RPMI7951 (cell line): ENCODE results near the gene PPP1R26. TPM values are rescaled to one million over a fixed set of nuclear protein-coding genes. Genes with fewer than 3 reads are reported as not detected.
"Not testable (repeated sequence)": the region's sequence is repeated elsewhere in the genome, so short reads cannot be mapped to it uniquely, and the experiment has no call there.

Experiments
- DNase-seq: peaks from one replicate; pipeline ENCODE4 v3.0.0-alpha.2; 2012; ENCODE audit warnings: low read depth
- total RNA-seq: library from RNA; depleted of rRNA; stranded (reverse); fragments of >200 nt; shearing (Covaris generic); gene quantifications from 2 replicates; pipeline ENCODE4 v1.2.3, GENCODE V29; 2014; rRNA removed

The PPP1R26 gene
- 0.24 and 0.68 TPM in 2 replicates for total RNA-seq

GRCh38 chr9:135479469-135480052, at the start of gene PPP1R26:
TSS of gene PPP1R26 (plus strand) at chr9:135479782. CDS start at chr9:135484511, 4,729 bp downstream.
- no peak for DNase-seq

- no peak for DNase-seq
Measured at GRCh38 chr9:135437259-135437658, 42.3 kb upstream of the PPP1R26 start.

- not testable (repeated sequence) for DNase-seq
Measured at GRCh38 chr9:135437696-135438095, 41.9 kb upstream of the PPP1R26 start.

GRCh38 chr9:135438581-135439232, 40.9 kb upstream of the PPP1R26 start:
- DNase-seq: not testable (repeated sequence)

- not testable (repeated sequence) for DNase-seq
Measured at GRCh38 chr9:135439514-135439913, 40.1 kb upstream of the PPP1R26 start.

- no peak for DNase-seq
Measured at GRCh38 chr9:135439916-135440315, 39.7 kb upstream of the PPP1R26 start.

- peak; percentile 6 for DNase-seq
Measured at GRCh38 chr9:135440620-135441019, 39.0 kb upstream of the PPP1R26 start.

GRCh38 chr9:135441105-135442071, 38.2 kb upstream of the PPP1R26 start:
- DNase-seq: peak; percentile 19

GRCh38 chr9:135442075-135442474, 37.5 kb upstream of the PPP1R26 start:
- no peak for DNase-seq

GRCh38 chr9:135443797-135444425, 35.7 kb upstream of the PPP1R26 start:
- DNase-seq: no peak

GRCh38 chr9:135447126-135447525, 32.5 kb upstream of the PPP1R26 start:
- no peak for DNase-seq

- peak; percentile 7 for DNase-seq
Measured at GRCh38 chr9:135448663-135449100, 30.9 kb upstream of the PPP1R26 start.

GRCh38 chr9:135449532-135449931, 30.1 kb upstream of the PPP1R26 start:
- DNase-seq: not testable (repeated sequence)

- no peak for DNase-seq
Measured at GRCh38 chr9:135450956-135451355, 28.6 kb upstream of the PPP1R26 start.

- not testable (repeated sequence) for DNase-seq
Measured at GRCh38 chr9:135451909-135452308, 27.7 kb upstream of the PPP1R26 start.

GRCh38 chr9:135454737-135455136, 24.8 kb upstream of the PPP1R26 start:
- no peak for DNase-seq

GRCh38 chr9:135455401-135456030, 24.1 kb upstream of the PPP1R26 start:
- no peak for DNase-seq

GRCh38 chr9:135456436-135457104, 23.0 kb upstream of the PPP1R26 start:
- DNase-seq: no peak

- not testable (repeated sequence) for DNase-seq
Measured at GRCh38 chr9:135458478-135458877, 21.1 kb upstream of the PPP1R26 start.

- DNase-seq: no peak
Measured at GRCh38 chr9:135461936-135462335, 17.6 kb upstream of the PPP1R26 start.

- DNase-seq: peak; percentile 64
Measured at GRCh38 chr9:135463140-135463539, 16.4 kb upstream of the PPP1R26 start.
